Large intestine (tissue), 3 donors: ENCODE data around the gene KERA. TPM values are rescaled to one million over a fixed set of nuclear protein-coding genes. Genes with fewer than 3 reads are reported as not detected.
"Not testable (repeated sequence)": the region's sequence is repeated elsewhere in the genome, so short reads cannot be mapped to it uniquely, and the experiment has no call there.

Experiments used
- DNase-seq, 2 donors: peaks; one replicate each; pipeline versions ENCODE4 v3.0.0 to v3.0.0-alpha.2; 2013
- H3K27ac ChIP-seq: one replicate; pipeline ENCODE4 v1.5.1; 2013; ENCODE audit warnings: low read length
- H3K27me3 ChIP-seq: 2 replicates; pipeline ENCODE4 v1.6.1; 2013; ENCODE audit warnings: low read length; ENCODE audit not compliant: control insufficient read depth, insufficient read depth
- H3K36me3 ChIP-seq: 2 replicates; pipeline ENCODE4 v1.6.1; 2013; ENCODE audit warnings: low read length; ENCODE audit not compliant: control insufficient read depth, insufficient read depth
- H3K4me1 ChIP-seq: one replicate; pipeline ENCODE4 v1.6.1; 2013; ENCODE audit warnings: low read length; ENCODE audit not compliant: control insufficient read depth, insufficient read depth
- H3K4me3 ChIP-seq: one replicate; pipeline ENCODE4 v1.5.1; 2013; ENCODE audit warnings: low read length
- H3K9me3 ChIP-seq: one replicate; pipeline ENCODE4 v1.6.1; 2013; ENCODE audit warnings: mild to moderate bottlenecking, low read depth, low read length, moderate library complexity; ENCODE audit not compliant: control insufficient read depth
- WGBS: methylation state at CpG from one replicate; pipeline ENCODE4 v1.1.5; 2013; ENCODE audit warnings: low lambda C conversion rate; ENCODE audit not compliant: insufficient coverage; 5-methylcytosine and 5-hydroxymethylcytosine counted together
- polyA plus RNA-seq: library from polyadenylated mRNA; unstranded; fragments of 120-200 nt; gene quantifications from one replicate; pipeline ENCODE4 v1.2.1, GENCODE V29; 2013

The KERA gene
- polyA plus RNA-seq, 1 donor = 0.22 TPM

DNA sequence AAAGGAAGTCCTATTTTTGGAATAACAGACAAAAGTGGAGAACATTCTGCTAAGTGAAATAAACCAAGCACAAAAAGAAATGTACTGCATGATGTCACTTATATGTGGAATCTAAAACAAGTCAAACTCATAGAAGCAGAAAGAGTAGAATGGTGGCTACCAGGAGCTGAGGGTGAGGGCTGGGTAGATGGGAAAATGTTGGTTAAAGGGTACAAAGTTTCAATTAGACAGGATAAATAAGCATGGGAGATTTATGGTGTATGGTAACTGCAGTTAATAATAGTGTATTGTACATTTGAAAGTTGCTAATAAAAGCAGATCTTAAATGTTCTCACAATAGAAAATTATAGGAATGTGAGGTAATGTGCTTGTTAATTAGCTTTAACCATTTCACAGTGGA, 40.6 kb upstream of the KERA start:
- DNase-seq = no peak
- Histone ChIP-seq H3K9me3 (peaks cover 2% of the 10 kb centered on the region), H3K36me3 (no peaks in the 10 kb centered on the region), H3K27me3 (no peaks in the 10 kb centered on the region), H3K4me1 (peaks cover 5% of the 10 kb centered on the region), H3K27ac (peak overlapping the region; percentile 72), H3K4me3 (no peak overlapping the region)

- no peak overlapping the region for H3K27ac ChIP-seq
Measured at GRCh38 chr12:91094957-91095356, 37.1 kb upstream of the KERA start.

DNA sequence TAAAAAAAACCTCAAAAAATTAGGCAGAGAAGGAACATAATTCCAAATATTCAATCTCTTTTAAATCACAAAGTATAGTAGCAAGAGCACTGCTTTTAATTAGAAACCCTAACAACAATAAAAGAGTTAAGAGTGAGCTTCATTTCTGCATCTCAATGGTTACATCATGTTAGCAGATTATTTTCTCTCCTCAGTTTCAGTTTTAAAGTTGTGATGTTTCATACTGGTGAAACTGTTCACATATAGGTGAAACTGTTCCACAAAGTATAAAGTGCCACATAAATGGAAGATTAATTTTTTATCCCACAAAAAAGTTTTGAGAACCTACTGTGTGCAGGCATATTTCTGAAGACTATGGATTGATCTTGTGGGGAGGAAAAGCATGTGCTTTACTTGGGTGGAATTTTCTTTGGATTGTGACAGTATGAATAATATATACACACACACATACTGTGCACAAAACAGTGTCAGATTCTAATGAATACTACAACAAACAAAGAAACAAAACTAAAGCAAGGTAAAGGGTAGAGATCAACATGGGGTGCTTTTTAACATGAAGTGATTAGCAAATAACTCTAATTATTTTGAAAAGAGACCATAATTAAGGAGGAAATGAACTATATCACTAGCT, 36.3 kb upstream of the KERA start:
- Histone ChIP-seq H3K4me3 (no peak overlapping the region), H3K4me1 (no peaks in the 10 kb centered on the region), H3K9me3 (peaks cover 6% of the 10 kb centered on the region), H3K27ac (no peak overlapping the region), H3K36me3 (no peaks in the 10 kb centered on the region), H3K27me3 (no peaks in the 10 kb centered on the region)
- DNase-seq = no peak

More at GRCh38 chr12:91094957-91095356, 37.1 kb upstream of the KERA start:
- DNase-seq = no peak
- Histone ChIP-seq H3K9me3 (peaks cover 2% of the 10 kb centered on the region), H3K4me1 (peaks cover 3% of the 10 kb centered on the region), H3K27me3 (no peaks in the 10 kb centered on the region), H3K4me3 (no peak overlapping the region), H3K36me3 (no peaks in the 10 kb centered on the region)
- WGBS = no CpG with 5 or more reads among the region's 1 CpG

DNA sequence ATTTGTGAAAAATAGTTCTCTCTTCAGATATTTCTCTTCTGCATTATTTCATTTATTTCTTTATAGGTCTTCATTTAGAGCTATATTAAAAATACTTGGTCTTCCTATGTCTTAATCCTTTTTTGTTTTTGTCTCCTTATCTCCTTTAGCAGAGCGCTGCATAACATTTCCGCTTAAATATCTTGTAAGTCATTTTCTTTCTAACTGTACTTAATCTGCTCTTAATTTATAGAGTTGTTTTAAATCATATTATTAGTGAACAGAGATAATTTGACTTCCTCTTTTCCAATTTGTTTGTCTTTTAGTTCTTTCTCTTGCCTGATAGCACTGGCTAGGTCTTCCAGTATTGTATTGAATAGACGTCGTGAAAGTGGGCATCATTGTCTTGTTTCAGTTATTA, 35.5 kb upstream of the KERA start:
- H3K4me3 ChIP-seq = no peak overlapping the region
- H3K36me3 ChIP-seq = no peaks in the 10 kb centered on the region
- no peak overlapping the region for H3K27ac ChIP-seq
- no peaks in the 10 kb centered on the region for H3K4me1 ChIP-seq
- WGBS = 60% methylated on average over 2 of the region's 4 CpGs
- DNase-seq = no peak
- peaks cover 8% of the 10 kb centered on the region for H3K9me3 ChIP-seq
- H3K27me3 ChIP-seq = no peaks in the 10 kb centered on the region

- Histone ChIP-seq H3K36me3 (no peaks in the 10 kb centered on the region), H3K27me3 (no peaks in the 10 kb centered on the region), H3K27ac (no peak overlapping the region), H3K4me3 (no peak overlapping the region), H3K4me1 (no peaks in the 10 kb centered on the region), H3K9me3 (peaks cover 8% of the 10 kb centered on the region)
- WGBS = no CpG with 5 or more reads among the region's 6 CpGs
- DNase-seq = no peak
Measured at GRCh38 chr12:91091916-91092715, 34.3 kb upstream of the KERA start.

DNA sequence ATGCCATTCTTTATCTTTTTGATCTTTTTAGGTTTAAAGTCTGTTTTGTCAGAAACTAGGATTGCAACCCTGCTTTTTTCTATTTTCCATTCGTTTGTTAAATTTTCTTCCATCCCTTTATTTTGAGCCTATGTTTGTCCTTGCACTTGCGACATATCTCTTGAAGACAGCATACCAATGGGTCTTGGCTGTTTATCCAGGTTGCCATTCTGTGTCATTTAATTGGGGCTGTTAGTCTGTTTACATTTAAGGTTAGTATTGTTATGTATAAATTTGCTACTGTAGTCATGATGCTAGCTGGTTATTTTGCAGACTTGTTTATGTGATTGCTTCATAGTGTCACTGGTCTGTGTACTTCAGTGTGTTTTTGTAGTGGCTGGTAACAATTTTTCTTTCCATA, 32.1 kb upstream of the KERA start:
- H3K4me1 ChIP-seq, H3K4me3 ChIP-seq, H3K27ac ChIP-seq, DNase-seq, H3K27me3 ChIP-seq, H3K36me3 ChIP-seq, H3K9me3 ChIP-seq: not testable (repeated sequence)
- WGBS = 89% methylated on average over 1 of the region's 2 CpGs

DNA sequence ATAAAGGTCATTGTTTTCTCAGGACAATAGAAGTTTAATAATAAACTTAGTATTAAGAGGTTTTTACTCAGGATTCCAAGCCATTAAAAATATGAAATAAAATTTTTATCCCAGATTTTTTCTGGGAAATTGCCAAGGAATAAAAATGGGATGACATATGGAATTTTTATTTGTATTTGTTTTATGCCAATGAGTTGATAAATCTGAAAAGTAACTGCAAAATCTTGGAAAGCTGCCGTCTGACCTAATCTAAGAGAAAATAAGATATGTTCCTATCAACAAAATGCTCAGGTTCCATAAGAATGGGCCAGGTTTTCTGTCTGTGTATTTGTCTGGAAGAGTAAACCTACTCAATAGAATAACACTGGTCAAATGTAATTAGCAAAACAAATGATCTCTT, 22.2 kb upstream of the KERA start:
- H3K27ac ChIP-seq = no peak overlapping the region
- no CpG with 5 or more reads among the region's 1 CpG for WGBS

DNA sequence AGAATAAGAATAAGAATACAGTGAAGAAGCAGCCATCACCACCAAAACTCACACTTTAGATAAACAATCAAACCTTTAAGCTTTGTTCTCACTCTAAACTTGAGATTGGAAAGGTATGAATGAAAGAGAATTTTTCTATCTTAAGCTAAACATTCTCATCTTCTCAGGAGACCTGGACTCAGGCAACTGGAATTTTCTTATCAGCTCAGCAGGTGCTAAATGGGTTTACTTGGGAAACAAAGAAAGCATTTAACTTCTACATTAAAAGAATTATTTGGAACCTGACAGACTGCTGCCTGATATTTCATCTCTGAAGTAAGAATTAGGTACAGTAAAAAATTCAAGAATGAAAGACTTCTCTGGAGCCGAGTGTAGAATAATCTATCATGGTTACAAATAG, 20.7 kb upstream of the KERA start:
- Histone ChIP-seq H3K4me3 (no peak overlapping the region), H3K27ac (no peak overlapping the region), H3K36me3 (no peaks in the 10 kb centered on the region), H3K27me3 (no peaks in the 10 kb centered on the region), H3K9me3 (no peaks in the 10 kb centered on the region), H3K4me1 (no peaks in the 10 kb centered on the region)
- no CpG with 5 or more reads among the region's 1 CpG for WGBS
- DNase-seq = no peak

More for the DNA sequence above, 22.2 kb upstream of the KERA start:
- H3K9me3 ChIP-seq = no peaks in the 10 kb centered on the region
- no peak for DNase-seq
- no peaks in the 10 kb centered on the region for H3K27me3 ChIP-seq
- no peaks in the 10 kb centered on the region for H3K36me3 ChIP-seq
- no peak overlapping the region for H3K4me3 ChIP-seq
- no peaks in the 10 kb centered on the region for H3K4me1 ChIP-seq

DNA sequence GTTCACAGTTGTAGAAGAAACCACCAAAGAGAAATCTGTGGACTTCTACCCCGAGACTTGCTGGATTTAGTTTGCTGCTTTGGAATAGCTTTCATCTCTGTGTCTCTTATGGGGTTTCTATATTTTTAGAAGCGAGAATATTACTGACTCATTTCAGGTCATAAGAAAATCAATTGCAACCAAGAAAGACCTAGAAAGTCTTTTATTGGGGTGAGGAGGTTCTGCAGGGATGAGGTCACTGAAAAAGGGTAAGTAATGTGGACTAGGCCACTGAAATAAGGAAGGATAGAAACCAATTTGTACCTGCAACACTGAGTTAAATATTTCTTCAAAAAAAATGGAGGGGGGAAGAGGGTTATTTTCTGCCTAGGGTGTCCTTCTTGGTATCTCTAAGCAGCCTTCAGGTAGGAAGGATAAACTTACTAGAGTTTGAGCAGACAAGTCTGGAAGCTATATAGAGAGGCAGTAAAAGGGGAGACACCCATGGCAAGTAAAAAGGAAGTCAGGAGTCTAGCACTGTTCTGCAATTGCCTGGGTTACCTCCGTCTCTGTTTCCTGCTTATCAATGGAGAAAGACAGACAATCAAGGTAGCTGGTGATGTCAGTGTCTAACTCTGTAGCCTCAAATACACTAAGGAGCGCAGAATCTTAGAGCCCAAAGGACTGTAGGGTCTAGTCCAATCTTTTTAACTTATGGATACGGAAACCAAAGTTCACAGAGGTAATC, 19.6 kb upstream of the KERA start:
- Histone ChIP-seq H3K27ac (no peak overlapping the region), H3K27me3 (no peaks in the 10 kb centered on the region), H3K4me3 (no peak overlapping the region), H3K4me1 (no peaks in the 10 kb centered on the region), H3K36me3 (no peaks in the 10 kb centered on the region), H3K9me3 (no peaks in the 10 kb centered on the region)
- DNase-seq = no peak
- WGBS = 100% methylated on average over 1 of the region's 5 CpGs

GRCh38 chr12:91074851-91075250, 17.0 kb upstream of the KERA start:
- H3K36me3 ChIP-seq = no peaks in the 10 kb centered on the region
- H3K4me3 ChIP-seq = no peak overlapping the region
- no peak overlapping the region for H3K27ac ChIP-seq
- H3K27me3 ChIP-seq = no peaks in the 10 kb centered on the region
- H3K4me1 ChIP-seq = no peaks in the 10 kb centered on the region
- no peaks in the 10 kb centered on the region for H3K9me3 ChIP-seq
- whole genome bisulfite sequencing = 64% methylated on average over 1 of the region's 1 CpG
- DNase-seq = no peak
